Keratinocyte (primary cell): ENCODE results near the gene TEN1.

Experiments
- EZH2 ChIP-seq: IDR thresholded peaks from one replicate; pipeline ENCODE4 v1.6.1; 2012; ENCODE audit warnings: inconsistent platforms, mild to moderate bottlenecking, low read length, moderate library complexity
- TF ChIP-seq, protein P1 (sequence below), 3 experiments: IDR thresholded peaks in 1 of 3; conservative IDR thresholded peaks in 1 of 3; optimal IDR thresholded peaks in 1 of 3; 2 replicates in 2 of 3; 3 replicates in 1 of 3; pipeline versions ENCODE3 to v1.5.1; 2011; ENCODE audit warnings: low read length in 3 of 3, mild to moderate bottlenecking in 3 of 3, moderate library complexity in 2 of 3, control low read depth in 1 of 3, inconsistent platforms in 1 of 3; ENCODE audit not compliant: insufficient read depth in 2 of 3; ENCODE audit errors: extremely low read depth in 1 of 3

DNA sequence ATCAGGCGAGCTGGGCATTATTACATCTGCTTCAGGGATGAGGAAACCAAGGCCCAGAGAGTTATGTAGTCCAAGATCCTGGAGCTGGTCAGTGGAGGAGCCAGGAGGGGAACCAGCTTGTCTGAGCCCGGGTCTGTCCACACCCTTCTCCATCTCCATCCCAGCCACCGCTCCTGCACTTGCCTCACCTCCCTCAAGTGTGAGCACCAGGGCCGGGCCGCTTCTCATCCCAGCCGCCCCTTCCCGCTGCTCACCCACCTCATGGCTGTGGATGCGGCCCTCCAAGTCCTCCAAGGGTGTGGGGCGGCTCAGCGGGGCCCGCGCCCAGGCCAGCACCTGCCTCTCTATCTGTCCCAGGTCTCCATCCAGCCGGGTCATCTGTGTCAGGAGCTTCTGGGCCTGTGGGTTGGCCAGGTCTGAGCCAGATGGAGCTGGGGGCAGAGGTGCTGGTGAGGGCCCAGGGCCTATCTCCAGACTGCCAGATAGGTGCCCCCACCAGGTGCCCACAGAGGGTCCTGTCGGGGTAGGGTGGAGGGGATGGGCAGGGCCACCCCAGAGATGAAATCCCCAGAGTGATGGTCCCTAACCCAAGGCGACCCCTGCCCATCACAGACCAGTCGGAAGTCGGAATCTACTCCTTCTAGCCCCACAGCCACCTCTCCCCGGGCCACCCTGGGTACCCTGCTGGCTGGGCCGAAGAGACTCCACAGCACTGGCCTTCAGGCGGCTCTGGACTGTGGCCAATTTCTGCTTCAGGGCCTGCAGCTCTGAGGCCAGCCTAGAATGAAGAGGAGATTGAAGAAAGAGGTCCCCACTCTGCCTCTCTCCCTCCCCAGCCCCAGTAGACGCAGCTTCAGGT lies 38.7 kb downstream of the TEN1 start:
- TF ChIP-seq, protein P1, sequence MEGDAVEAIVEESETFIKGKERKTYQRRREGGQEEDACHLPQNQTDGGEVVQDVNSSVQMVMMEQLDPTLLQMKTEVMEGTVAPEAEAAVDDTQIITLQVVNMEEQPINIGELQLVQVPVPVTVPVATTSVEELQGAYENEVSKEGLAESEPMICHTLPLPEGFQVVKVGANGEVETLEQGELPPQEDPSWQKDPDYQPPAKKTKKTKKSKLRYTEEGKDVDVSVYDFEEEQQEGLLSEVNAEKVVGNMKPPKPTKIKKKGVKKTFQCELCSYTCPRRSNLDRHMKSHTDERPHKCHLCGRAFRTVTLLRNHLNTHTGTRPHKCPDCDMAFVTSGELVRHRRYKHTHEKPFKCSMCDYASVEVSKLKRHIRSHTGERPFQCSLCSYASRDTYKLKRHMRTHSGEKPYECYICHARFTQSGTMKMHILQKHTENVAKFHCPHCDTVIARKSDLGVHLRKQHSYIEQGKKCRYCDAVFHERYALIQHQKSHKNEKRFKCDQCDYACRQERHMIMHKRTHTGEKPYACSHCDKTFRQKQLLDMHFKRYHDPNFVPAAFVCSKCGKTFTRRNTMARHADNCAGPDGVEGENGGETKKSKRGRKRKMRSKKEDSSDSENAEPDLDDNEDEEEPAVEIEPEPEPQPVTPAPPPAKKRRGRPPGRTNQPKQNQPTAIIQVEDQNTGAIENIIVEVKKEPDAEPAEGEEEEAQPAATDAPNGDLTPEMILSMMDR (optimal IDR thresholded peaks at IDR 0.05 in 1 of 3, IDR thresholded peaks at IDR 0.05 in 1 of 3, conservative IDR thresholded peaks at IDR 0.05 in 1 of 3; ENCODE audit: extremely low read depth in 1 of 3, insufficient read depth in 2 of 3, low read length in 3 of 3), result no peak
- no peak for TF ChIP-seq EZH2
